ENCODE data around the gene KIAA1755. TPM values are rescaled to one million over a fixed set of nuclear protein-coding genes. Genes with fewer than 3 reads are reported as not detected.

Gene KIAA1755
- total and polyA plus RNA-seq, 10 of the 15 experiments (the other 5 are each of a cell fraction or from before 2014, with no cell fraction given): not detected

DNA sequence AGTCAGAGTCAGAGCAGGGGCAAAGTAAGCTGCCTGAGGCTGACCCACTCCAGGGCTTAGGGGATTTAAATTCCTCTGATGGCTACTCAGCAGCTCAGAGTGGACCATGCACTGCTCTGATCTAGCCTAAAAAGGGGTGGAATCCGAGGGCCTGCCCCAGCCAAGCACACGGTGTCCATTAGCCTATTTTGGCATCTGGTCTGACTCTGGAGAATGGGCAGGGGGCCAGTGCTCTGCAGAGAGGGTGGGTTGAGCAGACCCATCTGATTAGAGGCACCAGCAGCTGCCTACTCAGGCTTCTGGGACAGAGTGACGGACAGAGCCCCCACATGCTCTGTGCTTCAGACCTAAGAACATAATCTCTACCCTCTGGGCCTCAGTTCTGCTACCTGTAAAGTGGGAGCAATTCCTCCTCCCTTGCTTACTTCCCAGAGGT, 69.6 kb downstream of the KIAA1755 start:
- ChIA-PET CTCF (interaction anchor here (1.6 to 2.5 kb wide), 4 partner anchors 17 to 133 kb away, joined by 3 to 9 read pairs (median 4); no protein-coding TSS in a partner anchor), RAD21 (ENCODE audit: unreplicated experiment) (no interaction called here), SMC1A (ENCODE audit: uncharacterized antibody, unreplicated experiment) (no interaction called here), POLR2A (no interaction called here)
- Histone ChIP-seq H4K20me1 (ENCODE audit: control insufficient read depth, insufficient read depth) (no peaks in the 10 kb centered on the region), H3K4me3 (no peak overlapping the region), H3K36me3 (ENCODE audit: control insufficient read depth in 2 of 2, insufficient read depth in 2 of 2, low read length in 1 of 2) (no peaks in the 10 kb centered on the region), H3K4me2 (ENCODE audit: control insufficient read depth, insufficient read depth) (no peak overlapping the region), H3K9ac (ENCODE audit: control insufficient read depth, insufficient read depth, low read length) (no peak overlapping the region), H3K79me2 (ENCODE audit: control insufficient read depth, insufficient read depth, low read length) (no peaks in the 10 kb centered on the region), H2AFZ (ENCODE audit: control insufficient read depth, low read depth, low read length) (no peak overlapping the region), H3K27me3 (replicated peaks in 1 of 2; ENCODE audit: control insufficient read depth in 2 of 2, insufficient read depth in 2 of 2, low read length in 1 of 2) (no peaks in the 10 kb centered on the region; a peak in 2 of 4 replicates), H3K9me3 (replicated peaks; ENCODE audit: control insufficient read depth, insufficient read depth, low read length) (no peaks in the 10 kb centered on the region), H3K4me1 (ENCODE audit: control insufficient read depth, insufficient read depth, low read length) (no peaks in the 10 kb centered on the region), H3K27ac (ENCODE audit: control insufficient read depth, insufficient read depth) (no peak overlapping the region)
- in situ Hi-C loops (cut with MboI) (no loop called here), intact Hi-C loops (cut with micrococcal nuclease; ENCODE audit: unreplicated experiment) (no loop called here)
- BruUV-seq (replicated peaks): no TSS peak
- DNase-seq (ENCODE audit: low read depth, low spot score) (no peak), ATAC-seq (no peak), FAIRE-seq (no peak)
- whole genome bisulfite sequencing (ENCODE audit: insufficient coverage, insufficient replicate concordance, low lambda C conversion rate, missing lambda C conversion rate): 16% methylated on average over 3 of the region's 3 CpGs
- TF ChIP-seq, protein P1, sequence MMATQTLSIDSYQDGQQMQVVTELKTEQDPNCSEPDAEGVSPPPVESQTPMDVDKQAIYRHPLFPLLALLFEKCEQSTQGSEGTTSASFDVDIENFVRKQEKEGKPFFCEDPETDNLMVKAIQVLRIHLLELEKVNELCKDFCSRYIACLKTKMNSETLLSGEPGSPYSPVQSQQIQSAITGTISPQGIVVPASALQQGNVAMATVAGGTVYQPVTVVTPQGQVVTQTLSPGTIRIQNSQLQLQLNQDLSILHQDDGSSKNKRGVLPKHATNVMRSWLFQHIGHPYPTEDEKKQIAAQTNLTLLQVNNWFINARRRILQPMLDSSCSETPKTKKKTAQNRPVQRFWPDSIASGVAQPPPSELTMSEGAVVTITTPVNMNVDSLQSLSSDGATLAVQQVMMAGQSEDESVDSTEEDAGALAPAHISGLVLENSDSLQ (IDR thresholded peaks at IDR 0.05): no peak
- TF ChIP-seq, protein P2, sequence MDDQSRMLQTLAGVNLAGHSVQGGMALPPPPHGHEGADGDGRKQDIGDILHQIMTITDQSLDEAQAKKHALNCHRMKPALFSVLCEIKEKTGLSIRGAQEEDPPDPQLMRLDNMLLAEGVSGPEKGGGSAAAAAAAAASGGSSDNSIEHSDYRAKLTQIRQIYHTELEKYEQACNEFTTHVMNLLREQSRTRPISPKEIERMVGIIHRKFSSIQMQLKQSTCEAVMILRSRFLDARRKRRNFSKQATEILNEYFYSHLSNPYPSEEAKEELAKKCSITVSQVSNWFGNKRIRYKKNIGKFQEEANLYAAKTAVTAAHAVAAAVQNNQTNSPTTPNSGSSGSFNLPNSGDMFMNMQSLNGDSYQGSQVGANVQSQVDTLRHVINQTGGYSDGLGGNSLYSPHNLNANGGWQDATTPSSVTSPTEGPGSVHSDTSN (IDR thresholded peaks at IDR 0.05; ENCODE audit: insufficient replicate concordance, low read depth, low read length): no peak
- TF ChIP-seq NFYA (IDR thresholded peaks at IDR 0.05; ENCODE audit: borderline replicate concordance, low read depth, low read length) (no peak), HDAC6 (IDR thresholded peaks at IDR 0.05; ENCODE audit: unreplicated experiment) (no peak), BCL11A (IDR thresholded peaks at IDR 0.05; ENCODE audit: low read depth, low read length) (no peak), CREM (IDR thresholded peaks at IDR 0.05; ENCODE audit: low read depth) (no peak), ATF2 (IDR thresholded peaks at IDR 0.05; ENCODE audit: low read length) (no peak), ZBED1 (IDR thresholded peaks at IDR 0.05; ENCODE audit: borderline replicate concordance) (no peak), IKZF1 (conservative IDR thresholded peaks at IDR 0.05) (no peak), ATF3 (IDR thresholded peaks at IDR 0.05; ENCODE audit: borderline replicate concordance, extremely low read depth, low read depth, low read length) (no peak), MTA2 (IDR thresholded peaks at IDR 0.05; ENCODE audit: low read depth) (no peak), SP1 (IDR thresholded peaks at IDR 0.05; ENCODE audit: low read depth, low read length) (no peak), NBN (IDR thresholded peaks at IDR 0.05) (no peak), RCOR1 (conservative IDR thresholded peaks at IDR 0.05; ENCODE audit: low read depth, low read length) (no peak)
- TF ChIP-seq, protein P3, sequence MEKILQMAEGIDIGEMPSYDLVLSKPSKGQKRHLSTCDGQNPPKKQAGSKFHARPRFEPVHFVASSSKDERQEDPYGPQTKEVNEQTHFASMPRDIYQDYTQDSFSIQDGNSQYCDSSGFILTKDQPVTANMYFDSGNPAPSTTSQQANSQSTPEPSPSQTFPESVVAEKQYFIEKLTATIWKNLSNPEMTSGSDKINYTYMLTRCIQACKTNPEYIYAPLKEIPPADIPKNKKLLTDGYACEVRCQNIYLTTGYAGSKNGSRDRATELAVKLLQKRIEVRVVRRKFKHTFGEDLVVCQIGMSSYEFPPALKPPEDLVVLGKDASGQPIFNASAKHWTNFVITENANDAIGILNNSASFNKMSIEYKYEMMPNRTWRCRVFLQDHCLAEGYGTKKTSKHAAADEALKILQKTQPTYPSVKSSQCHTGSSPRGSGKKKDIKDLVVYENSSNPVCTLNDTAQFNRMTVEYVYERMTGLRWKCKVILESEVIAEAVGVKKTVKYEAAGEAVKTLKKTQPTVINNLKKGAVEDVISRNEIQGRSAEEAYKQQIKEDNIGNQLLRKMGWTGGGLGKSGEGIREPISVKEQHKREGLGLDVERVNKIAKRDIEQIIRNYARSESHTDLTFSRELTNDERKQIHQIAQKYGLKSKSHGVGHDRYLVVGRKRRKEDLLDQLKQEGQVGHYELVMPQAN (conservative IDR thresholded peaks at IDR 0.05): no peak
- TF ChIP-seq, protein P4, sequence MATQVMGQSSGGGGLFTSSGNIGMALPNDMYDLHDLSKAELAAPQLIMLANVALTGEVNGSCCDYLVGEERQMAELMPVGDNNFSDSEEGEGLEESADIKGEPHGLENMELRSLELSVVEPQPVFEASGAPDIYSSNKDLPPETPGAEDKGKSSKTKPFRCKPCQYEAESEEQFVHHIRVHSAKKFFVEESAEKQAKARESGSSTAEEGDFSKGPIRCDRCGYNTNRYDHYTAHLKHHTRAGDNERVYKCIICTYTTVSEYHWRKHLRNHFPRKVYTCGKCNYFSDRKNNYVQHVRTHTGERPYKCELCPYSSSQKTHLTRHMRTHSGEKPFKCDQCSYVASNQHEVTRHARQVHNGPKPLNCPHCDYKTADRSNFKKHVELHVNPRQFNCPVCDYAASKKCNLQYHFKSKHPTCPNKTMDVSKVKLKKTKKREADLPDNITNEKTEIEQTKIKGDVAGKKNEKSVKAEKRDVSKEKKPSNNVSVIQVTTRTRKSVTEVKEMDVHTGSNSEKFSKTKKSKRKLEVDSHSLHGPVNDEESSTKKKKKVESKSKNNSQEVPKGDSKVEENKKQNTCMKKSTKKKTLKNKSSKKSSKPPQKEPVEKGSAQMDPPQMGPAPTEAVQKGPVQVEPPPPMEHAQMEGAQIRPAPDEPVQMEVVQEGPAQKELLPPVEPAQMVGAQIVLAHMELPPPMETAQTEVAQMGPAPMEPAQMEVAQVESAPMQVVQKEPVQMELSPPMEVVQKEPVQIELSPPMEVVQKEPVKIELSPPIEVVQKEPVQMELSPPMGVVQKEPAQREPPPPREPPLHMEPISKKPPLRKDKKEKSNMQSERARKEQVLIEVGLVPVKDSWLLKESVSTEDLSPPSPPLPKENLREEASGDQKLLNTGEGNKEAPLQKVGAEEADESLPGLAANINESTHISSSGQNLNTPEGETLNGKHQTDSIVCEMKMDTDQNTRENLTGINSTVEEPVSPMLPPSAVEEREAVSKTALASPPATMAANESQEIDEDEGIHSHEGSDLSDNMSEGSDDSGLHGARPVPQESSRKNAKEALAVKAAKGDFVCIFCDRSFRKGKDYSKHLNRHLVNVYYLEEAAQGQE (IDR thresholded peaks at IDR 0.05; ENCODE audit: low read depth, low read length): no peak

Data from GM12878 (cell line).